ENCODE results near the gene PELO. TPM values are rescaled to one million over a fixed set of nuclear protein-coding genes. Genes with fewer than 3 reads are reported as not detected.
"Not testable (repeated sequence)": the region's sequence is repeated elsewhere in the genome, so short reads cannot be mapped to it uniquely, and the experiment has no call there.

Gene PELO
- total RNA-seq, 2 donors from 2014 or later, result 10.2 to 14.9 TPM

- H3K4me3 Mint-ChIP-seq, result no peak overlapping the region
- H3K27ac Mint-ChIP-seq, result no peak overlapping the region
- no peak overlapping the region for H3K4me3 ChIP-seq (ENCODE audit: low read length)
- no peaks in the 10 kb centered on the region for H3K9me3 ChIP-seq (ENCODE audit: control insufficient read depth, low read length)
- TF ChIP-seq CTCF (conservative IDR thresholded peaks at IDR 0.05), result no peak
- H3K27ac ChIP-seq (ENCODE audit: low read depth, low read length), result no peak overlapping the region
- H3K4me1 ChIP-seq (ENCODE audit: control insufficient read depth, insufficient read depth, low read length), result no peaks in the 10 kb centered on the region
- no peak for DNase-seq
- H3K27me3 ChIP-seq (ENCODE audit: control insufficient read depth, insufficient read depth, low read length, poor library complexity, severe bottlenecking), result no peaks in the 10 kb centered on the region
- H3K9me3 Mint-ChIP-seq, result no peaks in the 10 kb centered on the region
- H3K9ac ChIP-seq (ENCODE audit: extremely low read depth, low read length, poor library complexity, severe bottlenecking), result no peak overlapping the region
- 90 to 100% methylated on average over 1 to 4 of the region's 4 CpGs for WGBS, 2 experiments (ENCODE audit: insufficient coverage in 1 of 2, insufficient read length in 1 of 2)
- H3K4me1 Mint-ChIP-seq, result peaks cover 5% of the 10 kb centered on the region
- no peaks in the 10 kb centered on the region for H3K36me3 ChIP-seq (ENCODE audit: control insufficient read depth, insufficient read depth, low read length)
- no peaks in the 10 kb centered on the region for H3K36me3 Mint-ChIP-seq (ENCODE audit: low read depth)
- H3K27me3 Mint-ChIP-seq (ENCODE audit: insufficient read depth), result no peaks in the 10 kb centered on the region
Observed at GRCh38 chr5:52814352-52815148, 26.8 kb downstream of the PELO start.

GRCh38 chr5:52817818-52818217 lies 30.1 kb downstream of the PELO start:
- Histone ChIP-seq H3K4me1 (ENCODE audit: control insufficient read depth, insufficient read depth, low read length) (no peaks in the 10 kb centered on the region), H3K4me3 (ENCODE audit: low read length) (no peak overlapping the region), H3K9me3 (ENCODE audit: control insufficient read depth, low read length) (no peaks in the 10 kb centered on the region), H3K27ac (ENCODE audit: low read depth, low read length) (no peak overlapping the region), H3K36me3 (ENCODE audit: control insufficient read depth, insufficient read depth, low read length) (no peaks in the 10 kb centered on the region), H3K9ac (ENCODE audit: extremely low read depth, low read length, poor library complexity, severe bottlenecking) (no peak overlapping the region), H3K27me3 (ENCODE audit: control insufficient read depth, insufficient read depth, low read length, poor library complexity, severe bottlenecking) (no peaks in the 10 kb centered on the region)
- TF ChIP-seq CTCF (conservative IDR thresholded peaks at IDR 0.05), result no peak
- WGBS, 2 experiments (ENCODE audit: insufficient coverage in 1 of 2, insufficient read length in 1 of 2), result 100% methylated on average over 1 of the region's 1 CpG; no CpG with 5 or more reads in 1 of the 2 experiments
- DNase-seq, result no peak
- Mint-ChIP-seq H3K4me1 (peaks cover 1% of the 10 kb centered on the region), H3K27me3 (ENCODE audit: insufficient read depth) (no peaks in the 10 kb centered on the region), H3K4me3 (no peak overlapping the region), H3K36me3 (ENCODE audit: low read depth) (no peaks in the 10 kb centered on the region), H3K9me3 (no peaks in the 10 kb centered on the region), H3K27ac (no peak overlapping the region)

- no peaks in the 10 kb centered on the region for H3K36me3 ChIP-seq (ENCODE audit: control insufficient read depth, insufficient read depth, low read length)
- DNase-seq, result no peak
- H3K9me3 Mint-ChIP-seq, result no peaks in the 10 kb centered on the region
- H3K27me3 Mint-ChIP-seq (ENCODE audit: insufficient read depth), result no peaks in the 10 kb centered on the region
- no peaks in the 10 kb centered on the region for H3K4me1 ChIP-seq (ENCODE audit: control insufficient read depth, insufficient read depth, low read length)
- H3K4me1 Mint-ChIP-seq, result peaks cover 1% of the 10 kb centered on the region
- 100% methylated on average over 1 of the region's 1 CpG; no CpG with 5 or more reads in 1 of the 2 experiments for WGBS, 2 experiments (ENCODE audit: insufficient coverage in 1 of 2, insufficient read length in 1 of 2)
- no peak overlapping the region for H3K4me3 ChIP-seq (ENCODE audit: low read length)
- H3K27ac Mint-ChIP-seq, result no peak overlapping the region
- no peaks in the 10 kb centered on the region for H3K36me3 Mint-ChIP-seq (ENCODE audit: low read depth)
- H3K9me3 ChIP-seq (ENCODE audit: control insufficient read depth, low read length), result no peaks in the 10 kb centered on the region
- no peaks in the 10 kb centered on the region for H3K27me3 ChIP-seq (ENCODE audit: control insufficient read depth, insufficient read depth, low read length, poor library complexity, severe bottlenecking)
- no peak overlapping the region for H3K27ac ChIP-seq (ENCODE audit: low read depth, low read length)
- H3K4me3 Mint-ChIP-seq, result no peak overlapping the region
- H3K9ac ChIP-seq (ENCODE audit: extremely low read depth, low read length, poor library complexity, severe bottlenecking), result no peak overlapping the region
- TF ChIP-seq CTCF (conservative IDR thresholded peaks at IDR 0.05), result no peak
Observed at GRCh38 chr5:52818360-52818759, 30.6 kb downstream of the PELO start.

- not testable (repeated sequence) for H3K27ac Mint-ChIP-seq; H3K27ac ChIP-seq (ENCODE audit: low read depth, low read length); H3K36me3 Mint-ChIP-seq (ENCODE audit: low read depth); H3K4me3 ChIP-seq (ENCODE audit: low read length); H3K9me3 Mint-ChIP-seq; H3K9me3 ChIP-seq (ENCODE audit: control insufficient read depth, low read length); H3K27me3 Mint-ChIP-seq (ENCODE audit: insufficient read depth); H3K27me3 ChIP-seq (ENCODE audit: control insufficient read depth, insufficient read depth, low read length, poor library complexity, severe bottlenecking); H3K36me3 ChIP-seq (ENCODE audit: control insufficient read depth, insufficient read depth, low read length); H3K4me1 ChIP-seq (ENCODE audit: control insufficient read depth, insufficient read depth, low read length); DNase-seq; H3K9ac ChIP-seq (ENCODE audit: extremely low read depth, low read length, poor library complexity, severe bottlenecking); H3K4me1 Mint-ChIP-seq; H3K4me3 Mint-ChIP-seq
- 94% methylated on average over 3 of the region's 3 CpGs; no CpG with 5 or more reads in 1 of the 2 experiments for WGBS, 2 experiments (ENCODE audit: insufficient coverage in 1 of 2, insufficient read length in 1 of 2)
Observed at GRCh38 chr5:52818807-52819206, 31.1 kb downstream of the PELO start.
